GM20000 (cell line): Measurements from ENCODE around the gene ZFC3H1.

ENCODE experiments used
- DNase-seq: peaks from one replicate; pipeline ENCODE4 v3.0.0; 2012; ENCODE audit warnings: low spot score
- CTCF ChIP-seq: IDR thresholded peaks from 2 replicates; pipeline ENCODE4 v1.5.1; 2012; ENCODE audit warnings: mild to moderate bottlenecking, control low read depth; ENCODE audit errors: extremely low read depth, missing control alignments

ZFC3H1 gene

GRCh38 chr12:71602761-71603577 is 60.7 kb downstream of the ZFC3H1 start:
- no peak for TF ChIP-seq CTCF
- DNase-seq = no peak

GRCh38 chr12:71601546-71601945 is 62.1 kb downstream of the ZFC3H1 start:
- no peak for TF ChIP-seq CTCF
- no peak for DNase-seq

GRCh38 chr12:71599210-71599609 is 64.4 kb downstream of the ZFC3H1 start:
- DNase-seq = no peak
- no peak for TF ChIP-seq CTCF

GRCh38 chr12:71594214-71594948 is 69.3 kb downstream of the ZFC3H1 start:
- DNase-seq = no peak
- TF ChIP-seq CTCF = no peak

GRCh38 chr12:71592841-71593240 is 70.8 kb downstream of the ZFC3H1 start:
- TF ChIP-seq CTCF = no peak
- no peak for DNase-seq

- DNase-seq = no peak
- no peak for TF ChIP-seq CTCF
Observed at GRCh38 chr12:71591601-71592000, 72.0 kb downstream of the ZFC3H1 start.

- DNase-seq = no peak
- TF ChIP-seq CTCF = no peak
Observed at GRCh38 chr12:71589478-71589881, 74.2 kb downstream of the ZFC3H1 start.
